A673 (cell line): ENCODE results near the gene XPO4. TPM values are rescaled to one million over a fixed set of nuclear protein-coding genes. Genes with fewer than 3 reads are reported as not detected.

Source experiments
- BruUV-seq: library from RNA; stranded (reverse); fragments of 400-500 nt; replicated peaks from 2 replicates; lab custom pipeline; 2021; lab: Mats Ljungman, UMichigan
- CTCF ChIA-PET: fragments of 300-600 bp; sonication (Branson Sonifier 250); formaldehyde crosslinking; loops from one replicate; lab custom pipeline; 2022; ENCODE audit warnings: antibody characterized with exemption; lab: Charles Lee
- POLR2A ChIA-PET: fragments of 300-600 bp; sonication (Branson Sonifier 250); formaldehyde crosslinking; loops from one replicate; lab custom pipeline; 2022; ENCODE audit warnings: antibody characterized with exemption; ENCODE audit not compliant: low non-redundant PET; lab: Charles Lee
- DNase-seq: peaks from one replicate; pipeline ENCODE4 v3.0.0-alpha.2; 2015; ENCODE audit warnings: low spot score
- H3K27ac ChIP-seq: fragments of 200-600 bp; sonication (generic); 2 replicates; pipeline ENCODE4 v1.5.1; 2016; ENCODE audit warnings: mixed run types, low read depth, mild to moderate bottlenecking, mixed read lengths, antibody characterized with exemption, low read length; ENCODE audit not compliant: poor library complexity, severe bottlenecking
- H3K27me3 ChIP-seq: fragments of 200-600 bp; sonication (generic); replicated peaks from 2 replicates; pipeline ENCODE4 v1.6.1; 2017; ENCODE audit warnings: mixed run types, low read depth, mild to moderate bottlenecking, mixed read lengths, antibody characterized with exemption, low read length; ENCODE audit not compliant: insufficient read depth, poor library complexity
- H3K36me3 ChIP-seq: fragments of 200-600 bp; sonication (generic); 2 replicates; pipeline ENCODE4 v1.6.1; 2016; ENCODE audit warnings: mixed run types, mild to moderate bottlenecking, mixed read lengths, antibody characterized with exemption, low read length; ENCODE audit not compliant: insufficient read depth, poor library complexity, severe bottlenecking
- H3K4me1 ChIP-seq: fragments of 200-600 bp; sonication (generic); 2 replicates; pipeline ENCODE4 v1.6.1; 2017; ENCODE audit warnings: mixed run types, mild to moderate bottlenecking, mixed read lengths, antibody characterized with exemption, low read length; ENCODE audit not compliant: insufficient read depth, poor library complexity, severe bottlenecking
- H3K4me3 ChIP-seq: fragments of 200-600 bp; sonication (generic); 2 replicates; pipeline ENCODE4 v1.5.1; 2016; ENCODE audit warnings: low read depth, mixed run types, mild to moderate bottlenecking, mixed read lengths, low read length; ENCODE audit not compliant: poor library complexity, severe bottlenecking
- H3K9me3 ChIP-seq: fragments of 200-600 bp; sonication (generic); 2 replicates; pipeline ENCODE4 v1.6.1; 2016; ENCODE audit warnings: mixed run types, low read depth, mild to moderate bottlenecking, mixed read lengths, antibody characterized with exemption, low read length; ENCODE audit not compliant: poor library complexity, severe bottlenecking
- CTCF ChIP-seq: fragments of 300-800, 200-600 bp; sonication (generic); conservative IDR thresholded peaks from 2 replicates; pipeline ENCODE4 v1.5.1; 2017; ENCODE audit warnings: low read depth, mild to moderate bottlenecking, antibody characterized with exemption, low read length, moderate library complexity, mixed read lengths
- EZH2 ChIP-seq: fragments of 200-600 bp; sonication (generic); IDR thresholded peaks from 2 replicates; pipeline ENCODE4 v1.6.1; 2017; ENCODE audit warnings: borderline replicate concordance, low read depth, mild to moderate bottlenecking, mixed read lengths, antibody characterized with exemption, low read length; ENCODE audit not compliant: poor library complexity, severe bottlenecking
- intact Hi-C: fragments of 100-400 bp; cut with micrococcal nuclease; formaldehyde crosslinking; loops from one replicate; pipeline ENCODE4 v1.10.0; 2022; ENCODE audit not compliant: unreplicated experiment
- total RNA-seq: library from RNA; stranded (reverse); gene quantifications from 2 replicates; pipeline ENCODE4 v1.2.3, GENCODE V29; 2021

XPO4 gene
- total RNA-seq, 1 experiment from 2014 or later, result 39.8 TPM

- no peak for DNase-seq
- intact Hi-C loops, result no loop called here
- Histone ChIP-seq H3K4me1 (peaks cover 5% of the 10 kb centered on the region), H3K9me3 (no peaks in the 10 kb centered on the region), H3K36me3 (peaks cover 28% of the 10 kb centered on the region), H3K4me3 (no peak overlapping the region), H3K27me3 (no peaks in the 10 kb centered on the region), H3K27ac (no peak overlapping the region)
- BruUV-seq, result no TSS peak
- TF ChIP-seq CTCF (no peak), EZH2 (no peak)
- ChIA-PET POLR2A (no interaction called here), CTCF (interaction anchor here (0.6 kb wide), 1 partner anchor 51 kb away, joined by 4 read pairs; no protein-coding TSS in a partner anchor)
Measured at GRCh38 chr13:20810808-20811207, 91.7 kb downstream of the XPO4 start.

- Histone ChIP-seq H3K27me3 (no peaks in the 10 kb centered on the region), H3K27ac (no peak overlapping the region), H3K36me3 (peaks cover 28% of the 10 kb centered on the region), H3K9me3 (no peaks in the 10 kb centered on the region), H3K4me3 (no peak overlapping the region), H3K4me1 (no peaks in the 10 kb centered on the region)
- BruUV-seq, result no TSS peak
- intact Hi-C loops, result no loop called here
- CTCF ChIA-PET, result no interaction called here
- TF ChIP-seq CTCF, result no peak
- TF ChIP-seq EZH2, result no peak
- DNase-seq, result no peak
- POLR2A ChIA-PET, result interaction anchor here (0.6 kb wide), 1 partner anchor 23 kb away, joined by 11 read pairs; no protein-coding TSS in a partner anchor
Measured at GRCh38 chr13:20808874-20809273, 93.7 kb downstream of the XPO4 start.

GRCh38 chr13:20803180-20803965 is 99.2 kb downstream of the XPO4 start:
- Histone ChIP-seq H3K27me3 (no peaks in the 10 kb centered on the region), H3K9me3 (no peaks in the 10 kb centered on the region), H3K4me1 (peaks cover under 1% of the 10 kb centered on the region), H3K4me3 (no peak overlapping the region), H3K36me3 (peaks cover 24% of the 10 kb centered on the region), H3K27ac (no peak overlapping the region)
- no peak for TF ChIP-seq EZH2
- TF ChIP-seq CTCF, result no peak
- DNase-seq, result no peak
- BruUV-seq, result no TSS peak
- CTCF ChIA-PET, result no interaction called here
- intact Hi-C loops, result no loop called here
- POLR2A ChIA-PET, result no interaction called here
